HG02973 (cell line): Measurements from ENCODE around the gene MXRA8.

Source experiments
- ATAC-seq: cut with Tn5 transposase; IDR thresholded peaks from one replicate; pipeline ENCODE4 v1.9.1; 2021; ENCODE audit warnings: moderate library complexity; ENCODE audit not compliant: unreplicated experiment

The MXRA8 gene

DNA sequence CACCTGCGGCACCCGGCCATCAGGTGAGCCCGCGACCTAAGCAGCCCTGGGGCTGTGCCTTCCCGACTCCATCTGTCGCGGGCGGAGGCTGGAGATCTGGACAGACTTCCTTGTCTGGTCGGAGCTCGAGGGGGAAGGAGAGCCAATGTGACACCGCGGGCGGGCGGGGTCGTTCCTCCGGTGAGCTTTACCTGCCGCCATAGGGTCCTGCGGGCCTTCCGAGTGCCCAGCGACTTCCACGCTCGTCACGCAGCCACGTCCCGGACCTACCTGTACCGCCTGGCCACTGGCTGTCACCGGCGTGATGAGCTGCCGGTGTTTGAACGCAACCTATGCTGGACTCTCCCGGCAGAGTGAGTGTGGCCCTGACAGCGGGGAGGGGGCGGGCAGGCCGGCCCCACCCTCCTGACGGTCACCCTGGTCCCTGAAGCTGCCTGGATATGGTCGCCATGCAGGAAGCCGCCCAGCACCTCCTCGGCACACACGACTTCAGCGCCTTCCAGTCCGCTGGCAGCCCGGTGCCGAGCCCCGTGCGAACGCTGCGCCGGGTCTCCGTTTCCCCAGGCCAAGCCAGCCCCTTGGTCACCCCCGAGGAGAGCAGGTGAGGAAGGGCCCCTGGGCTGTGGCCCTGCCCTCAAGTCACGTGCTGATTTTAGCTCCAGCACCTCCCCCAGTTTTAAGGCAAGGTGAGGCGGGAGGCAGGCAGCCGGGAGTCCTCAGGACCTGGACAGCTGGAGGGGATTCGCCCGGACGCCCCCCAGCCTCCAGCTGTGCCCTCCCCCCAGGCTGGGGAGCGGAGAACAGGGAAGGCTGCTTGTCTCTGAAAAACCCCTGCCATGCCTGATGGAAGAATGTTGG lies 48.9 kb downstream of the MXRA8 start:
- no peak for ATAC-seq

DNA sequence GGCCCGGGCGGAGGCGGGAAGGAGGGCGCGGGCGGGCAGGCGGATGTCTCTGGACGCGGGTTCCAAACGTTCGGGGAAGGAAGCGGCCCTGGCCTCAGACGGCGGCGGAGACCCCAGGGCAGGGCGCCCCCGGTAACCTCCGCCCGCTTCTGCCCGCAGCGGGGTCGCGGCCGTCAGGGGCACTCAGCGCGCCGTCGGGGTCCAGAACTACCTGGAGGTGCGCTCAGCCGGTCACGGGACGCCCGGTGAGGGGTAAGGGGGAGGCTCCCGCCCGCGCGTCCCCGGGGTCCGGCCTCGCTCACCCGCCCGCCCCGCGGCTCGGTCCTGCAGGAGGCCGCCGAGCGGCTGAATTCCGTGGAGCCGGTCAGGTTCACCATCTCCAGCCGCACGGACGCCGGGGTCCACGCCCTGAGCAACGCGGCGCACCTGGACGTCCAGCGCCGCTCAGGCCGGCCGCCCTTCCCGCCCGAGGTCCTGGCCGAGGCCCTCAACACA lies 49.6 kb downstream of the MXRA8 start:
- ATAC-seq = no peak

DNA sequence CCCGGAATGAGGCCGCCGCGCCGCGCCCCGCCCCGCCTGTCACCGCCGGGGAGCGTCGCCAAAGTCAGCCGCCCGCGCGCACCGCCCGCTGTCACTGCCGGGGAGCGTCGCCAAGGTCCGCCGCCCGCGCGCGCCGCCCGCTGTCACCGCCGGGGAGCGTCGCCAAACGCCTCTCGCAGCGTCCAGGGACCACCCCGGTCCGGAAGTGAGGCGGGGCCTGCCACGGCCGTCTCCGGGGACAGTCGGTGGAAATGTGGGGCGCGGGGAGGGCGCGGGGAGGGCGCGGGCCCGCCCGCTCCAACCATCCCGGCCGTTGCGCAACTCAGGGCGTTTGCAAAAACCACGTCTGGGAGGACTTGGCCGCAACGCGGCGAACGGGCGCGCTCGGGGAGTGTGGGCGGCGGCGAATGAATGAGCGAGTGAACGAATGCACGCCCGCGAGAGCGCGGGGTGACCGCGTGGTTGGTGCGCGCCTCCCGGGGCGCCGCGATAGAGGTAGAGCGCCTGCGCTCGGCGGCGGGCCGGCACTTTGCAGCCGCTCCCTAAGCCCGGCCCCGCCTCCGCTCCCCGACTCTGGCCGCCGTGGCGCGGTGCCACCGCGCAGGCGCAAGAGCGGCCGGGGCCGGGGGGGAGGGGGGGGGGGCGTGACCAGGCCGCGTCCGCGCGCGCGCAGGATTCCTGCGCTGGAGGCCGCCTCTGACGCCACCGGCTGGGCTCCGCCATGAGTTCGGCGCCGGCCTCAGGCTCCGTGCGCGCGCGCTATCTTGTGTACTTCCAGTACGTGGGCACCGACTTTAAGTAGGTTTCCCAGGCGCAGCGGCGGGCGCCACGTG lies 50.2 kb downstream of the MXRA8 start, which contains the start of the genes ACAP3 and PUSL1:
TSS of gene ACAP3 (minus strand) at position 8 of the 833 bp plus-strand sequence. CDS start 115 bp downstream, outside the sequence.
TSS of gene PUSL1 (plus strand) at position 675 of the 833 bp plus-strand sequence. CDS start at position 722, 47 bp downstream.
- peak; percentile 51 for ATAC-seq

DNA sequence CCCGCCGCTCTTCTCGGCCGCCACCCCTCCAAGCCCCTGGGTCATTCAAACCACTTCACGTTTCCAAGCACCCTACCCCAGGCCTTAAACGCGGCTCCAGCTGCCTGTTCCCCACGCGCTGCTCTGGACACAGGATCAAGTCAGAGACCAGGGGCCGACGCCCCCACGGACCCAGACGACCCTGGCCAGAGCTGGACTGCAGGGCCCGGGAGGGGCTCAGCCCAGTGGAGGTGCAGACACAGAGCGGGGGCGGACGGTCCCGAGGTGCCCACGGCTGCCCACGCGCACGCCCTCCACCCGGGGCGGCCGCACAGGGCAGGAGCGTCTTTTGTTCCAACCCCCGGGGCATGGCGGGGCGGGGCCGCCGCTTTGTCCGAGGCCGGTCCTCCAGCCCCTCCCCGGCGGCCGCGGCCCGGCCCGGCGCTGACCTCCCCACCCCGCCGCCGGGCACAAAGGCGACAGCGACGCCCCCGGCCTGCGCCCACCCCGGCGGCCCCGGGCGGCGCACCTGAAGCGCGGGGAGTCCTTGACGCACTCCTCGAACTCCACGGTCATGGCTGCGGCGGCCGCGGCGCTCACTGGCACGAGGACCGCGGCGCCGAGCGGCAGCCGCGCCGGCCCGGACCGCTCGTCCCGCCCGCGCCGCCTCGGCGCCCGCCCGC lies 51.0 kb downstream of the MXRA8 start:
- ATAC-seq = peak; percentile 6

DNA sequence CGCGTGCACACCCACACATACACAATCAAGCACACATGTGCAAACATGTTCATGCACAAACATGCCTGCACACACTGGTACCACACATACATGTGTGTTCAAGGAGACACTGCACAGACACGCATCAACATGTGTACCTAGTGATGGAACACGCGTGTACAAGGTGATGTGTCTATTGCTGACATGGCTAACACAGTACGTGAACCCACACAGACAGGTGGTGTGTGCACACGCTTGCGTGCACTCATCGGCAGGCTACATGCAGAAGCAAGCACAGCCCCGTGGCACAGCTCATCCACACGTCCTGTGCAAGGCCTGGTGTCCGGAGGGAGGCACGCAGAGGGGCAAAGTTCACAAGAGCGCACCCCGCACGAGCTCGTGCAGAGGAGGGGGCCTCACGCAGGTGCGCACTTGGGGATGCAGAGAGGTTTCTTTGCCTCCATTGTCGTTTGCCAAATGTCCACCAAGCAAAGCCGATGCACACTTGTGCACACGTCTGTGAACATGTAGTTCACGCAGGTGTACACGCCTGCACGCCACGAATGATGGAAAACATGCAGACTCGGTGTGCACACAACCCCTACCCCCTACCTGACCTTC lies 51.6 kb downstream of the MXRA8 start:
- no peak for ATAC-seq

DNA sequence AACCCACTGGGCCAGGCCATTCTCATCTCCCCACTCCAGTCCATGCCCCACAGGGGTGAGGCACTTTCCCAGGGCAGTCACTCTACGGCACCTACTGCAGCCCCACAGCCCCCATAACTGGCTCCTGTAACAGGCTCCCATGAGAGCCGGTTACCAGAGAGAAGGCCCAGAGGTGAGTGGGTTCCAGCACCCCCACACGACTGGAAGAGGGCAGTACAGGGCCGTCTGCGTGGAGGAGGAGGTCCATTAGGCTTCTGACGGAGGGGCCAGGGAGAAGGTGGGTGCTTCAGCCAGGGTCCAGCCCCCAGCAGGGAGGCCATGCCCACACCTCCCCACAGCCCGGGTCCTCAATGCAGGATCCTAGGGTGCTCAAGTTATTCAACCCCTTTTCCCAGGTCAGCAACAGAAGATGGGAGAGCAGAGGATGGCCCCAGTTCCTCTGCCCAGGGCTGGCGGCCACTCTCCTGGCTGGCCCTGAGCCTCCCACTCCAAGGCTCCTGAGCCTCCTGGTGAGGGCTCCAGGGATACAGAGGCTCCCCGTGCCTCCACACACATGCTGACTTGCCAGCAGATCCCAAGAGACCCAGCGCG lies 52.2 kb downstream of the MXRA8 start:
- no peak for ATAC-seq

DNA sequence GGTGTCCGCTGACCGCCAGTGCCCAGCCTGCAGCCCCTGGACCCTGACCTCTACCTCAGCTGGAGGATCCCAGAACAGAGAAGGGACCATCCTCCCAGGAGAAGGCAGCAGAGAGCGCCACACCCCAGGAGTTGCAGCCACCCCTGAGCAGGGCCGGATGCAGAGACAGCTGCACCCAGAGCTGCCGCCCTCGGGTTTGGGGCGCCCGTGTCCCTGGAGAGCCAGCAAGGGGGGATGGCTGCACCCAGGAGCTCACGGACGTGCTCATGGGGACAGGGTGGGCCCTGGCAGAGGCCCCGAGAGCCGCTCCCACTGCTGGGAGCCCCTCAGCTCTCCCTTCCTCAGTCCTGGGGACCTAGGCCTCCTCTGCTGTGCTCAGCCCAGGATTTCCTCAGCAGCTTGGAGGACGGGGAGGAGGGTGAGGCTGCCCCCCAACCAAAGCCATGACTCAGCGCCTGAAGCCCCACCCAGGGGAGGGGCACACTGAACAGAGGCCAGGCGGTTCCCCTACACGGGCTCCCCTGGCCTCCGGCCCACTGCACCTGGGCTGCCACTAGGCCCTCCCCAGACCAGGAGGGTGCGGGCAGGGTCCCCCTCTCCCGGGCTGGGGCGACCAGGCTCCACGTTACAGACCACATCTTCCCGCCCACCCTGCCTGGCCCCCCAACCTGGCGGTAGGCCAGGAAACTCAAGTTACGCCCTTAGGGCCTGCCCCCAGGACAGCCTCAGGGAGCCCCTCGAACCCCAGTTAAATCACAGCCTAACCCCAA lies 52.9 kb downstream of the MXRA8 start:
- ATAC-seq = no peak

DNA sequence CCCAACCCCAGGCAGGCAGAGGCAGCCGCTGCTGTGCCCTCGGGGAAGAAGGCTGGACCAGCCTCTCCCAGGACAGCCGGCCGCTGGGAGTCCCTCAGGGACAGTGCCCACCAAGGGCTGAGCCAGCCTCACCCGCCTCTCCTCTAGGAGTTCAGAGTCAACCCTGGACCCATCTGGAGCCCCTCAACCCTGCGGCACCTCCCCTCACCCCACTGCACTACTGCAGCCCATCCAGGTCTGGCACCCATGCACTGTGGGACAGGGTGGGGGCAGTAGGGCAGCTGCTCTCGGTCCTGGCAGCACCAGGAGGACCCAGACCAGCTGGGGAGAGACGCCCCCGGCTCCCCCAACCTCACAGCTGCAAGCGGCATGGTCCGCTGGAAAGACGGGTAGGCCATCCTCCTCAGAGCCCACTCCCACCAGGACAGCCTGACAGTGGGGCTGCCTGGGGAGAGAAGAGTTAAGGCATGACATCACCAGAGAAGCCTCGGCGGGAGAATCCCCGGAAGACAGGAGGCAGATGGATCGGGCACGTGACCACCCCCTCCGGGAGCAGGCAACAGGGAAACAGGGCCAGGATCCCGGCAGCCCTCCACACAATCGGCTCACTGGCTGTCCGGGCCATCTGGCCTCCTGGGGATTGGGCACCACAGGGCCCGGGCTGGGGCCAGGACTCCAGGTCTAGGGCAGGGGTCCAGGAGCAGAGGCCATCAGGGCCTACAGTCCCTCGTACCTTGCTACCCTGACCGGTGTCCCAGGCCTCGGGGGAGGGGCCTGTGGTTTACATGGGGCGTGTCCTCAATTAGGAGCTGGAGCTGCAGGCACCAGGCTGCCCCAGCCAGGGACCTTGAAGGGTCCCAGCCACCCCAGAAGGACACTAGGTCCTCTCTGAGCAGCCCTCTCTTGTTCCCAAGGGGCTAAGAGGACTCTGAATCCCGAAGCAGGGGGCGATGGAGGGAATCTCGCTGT lies 53.7 kb downstream of the MXRA8 start:
- no peak for ATAC-seq

DNA sequence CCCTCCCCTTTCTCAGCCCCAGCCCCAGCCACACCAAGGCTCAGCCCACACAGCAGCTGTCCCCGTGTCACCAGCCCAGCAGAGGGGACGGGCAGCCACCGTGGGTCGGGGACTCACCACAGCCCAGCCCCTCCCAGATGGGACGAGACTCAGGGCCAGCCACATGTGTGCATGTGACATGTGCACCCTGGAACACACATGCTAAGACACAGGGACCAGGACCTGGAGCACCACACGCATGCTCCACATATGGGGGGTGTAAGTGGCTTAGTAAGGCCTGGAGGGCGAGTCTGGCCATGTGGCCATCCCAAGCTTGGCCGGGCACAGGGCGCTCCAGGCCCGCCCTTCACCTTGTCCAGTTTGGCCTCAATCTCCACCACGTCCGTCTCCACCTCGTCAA lies 54.6 kb downstream of the MXRA8 start:
- ATAC-seq = no peak

DNA sequence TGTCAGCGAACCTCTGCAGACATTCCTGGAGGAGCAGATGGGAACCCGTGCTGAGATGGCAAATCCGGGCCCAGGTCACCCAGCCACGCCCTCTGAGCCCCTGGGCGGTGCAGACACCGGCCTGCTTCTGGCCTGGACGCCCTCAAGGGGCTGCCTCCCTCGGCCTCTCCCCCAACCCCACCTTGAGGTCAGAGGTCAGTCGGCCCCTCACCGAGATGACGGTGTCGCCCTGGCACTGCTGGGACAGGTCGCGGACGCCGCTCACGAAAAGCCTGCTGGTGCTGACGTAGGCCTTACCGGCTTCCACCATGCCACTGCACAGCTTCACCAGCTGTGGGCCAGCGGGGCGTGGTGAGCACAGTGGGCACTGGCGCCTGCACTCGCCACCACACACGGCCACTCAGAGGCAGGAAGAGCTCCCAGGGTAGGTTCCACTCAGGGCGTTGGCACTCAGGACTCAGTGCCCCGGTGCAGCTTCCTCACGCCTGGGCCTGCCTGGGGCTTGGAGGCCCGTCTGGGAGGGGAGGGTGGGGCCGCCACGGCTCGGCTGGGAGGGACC lies 55.3 kb downstream of the MXRA8 start:
- ATAC-seq = no peak
